Testis (tissue), 2 donors: ENCODE data around the gene GRHL3.

Experiments
- CTCF ChIP-seq, 3 experiments: fragments of 450-650 bp in 2 of 3; fragments of 200-600 bp in 1 of 3; sonication (generic) in 1 of 3; IDR thresholded peaks; one replicate each; pipeline ENCODE4 v1.5.1; 2016 to 2019; ENCODE audit warnings: antibody characterized with exemption in 3 of 3, mild to moderate bottlenecking in 2 of 3, moderate library complexity in 1 of 3
- POLR2A ChIP-seq: fragments of 450-650 bp; IDR thresholded peaks from one replicate; pipeline ENCODE4 v1.6.1; 2017; ENCODE audit warnings: antibody characterized with exemption, mild to moderate bottlenecking, moderate library complexity

DNA sequence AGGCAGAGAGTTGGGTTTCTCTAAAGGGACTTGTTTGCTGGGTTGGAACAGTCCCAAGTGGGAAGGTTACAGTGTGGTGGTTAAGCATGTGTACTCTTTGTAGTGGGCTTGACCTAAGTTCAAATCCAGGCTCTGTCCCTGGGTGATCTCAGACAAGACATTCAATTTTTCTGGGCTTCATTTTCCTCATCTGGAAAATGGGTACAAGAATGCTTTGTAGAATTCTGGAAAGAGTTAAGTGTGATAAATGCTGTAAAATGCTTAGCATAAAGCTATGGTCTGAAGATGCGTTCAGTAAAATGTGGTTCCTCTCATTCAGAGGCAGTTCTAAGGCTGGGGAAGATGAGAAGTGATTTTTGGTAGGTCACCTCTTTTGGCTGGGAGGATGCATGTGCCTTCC, 805 bp downstream of the GRHL3 start:
- TF ChIP-seq CTCF (IDR thresholded peaks at IDR 0.05), result no peak
- no peak for TF ChIP-seq POLR2A
